ENCODE data around the gene ZC3HAV1L. TPM values are rescaled to one million over a fixed set of nuclear protein-coding genes. Genes with fewer than 3 reads are reported as not detected.

Gene ZC3HAV1L
- total and polyA plus RNA-seq, 2 experiments from 2014 or later, result 2.0 to 11.3 TPM

DNA sequence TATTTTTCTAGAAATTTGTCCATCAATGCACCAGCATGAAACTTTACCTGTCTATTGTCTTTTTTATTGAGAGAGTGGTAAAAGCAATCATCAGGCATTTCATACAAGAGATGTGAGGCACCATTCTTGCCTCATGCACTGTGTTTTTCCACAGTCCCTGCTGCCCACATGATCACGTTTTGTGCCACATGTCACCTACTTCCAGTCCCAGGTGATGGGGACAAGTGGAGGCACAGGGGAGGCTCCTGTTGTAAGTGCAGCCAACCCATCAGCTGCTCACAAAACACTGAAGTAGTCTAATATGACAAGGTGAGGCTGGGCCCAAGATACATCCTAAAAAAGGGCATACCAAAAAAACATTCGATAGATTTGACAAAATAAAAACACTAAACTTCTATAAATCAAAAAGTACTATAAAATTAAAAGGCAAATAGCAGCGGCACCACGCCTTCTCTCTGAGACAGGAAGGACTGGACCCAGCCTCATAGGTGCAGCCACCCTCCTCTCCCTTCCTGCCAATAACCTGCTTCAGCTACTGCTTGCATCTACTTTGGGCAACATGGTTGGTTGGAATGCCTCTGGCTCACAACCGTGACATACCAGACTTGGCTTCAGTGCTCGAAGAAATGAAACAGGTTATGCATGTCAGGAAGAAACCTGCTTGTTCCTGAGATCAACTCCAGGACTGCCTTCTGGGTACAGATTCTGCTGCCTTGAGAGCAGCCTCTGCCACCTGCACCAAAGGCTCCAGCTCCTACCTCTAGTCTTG is 2.3 kb downstream of the ZC3HAV1L start:
- Mint-ChIP-seq H3K4me1 (peaks cover 22% of the 10 kb centered on the region), H3K27ac (no peak overlapping the region), H3K27me3 (ENCODE audit: insufficient read depth, low read depth, poor library complexity) (peaks cover 13% of the 10 kb centered on the region), H3K9me3 (no peaks in the 10 kb centered on the region), H3K36me3 (ENCODE audit: low read depth) (peaks cover 39% of the 10 kb centered on the region), H3K4me3 (no peak overlapping the region)
- peaks cover 13% of the 10 kb centered on the region for H3K4me1 ChIP-seq (ENCODE audit: insufficient read depth)
- no peaks in the 10 kb centered on the region for H4K20me1 ChIP-seq (replicated peaks; ENCODE audit: insufficient read depth)
- H2AFZ ChIP-seq, result no peak overlapping the region
- no peaks in the 10 kb centered on the region for H3K79me2 ChIP-seq (replicated peaks; ENCODE audit: insufficient read depth)
- no peak for ATAC-seq
- no peak overlapping the region for H3K4me3 ChIP-seq
- peaks cover 3% of the 10 kb centered on the region; the same call in 1 of the 2 replicates for H3F3A ChIP-seq (replicated peaks; ENCODE audit: low read depth)
- no peaks in the 10 kb centered on the region for H3K27me3 ChIP-seq (ENCODE audit: insufficient read depth)
- no peaks in the 10 kb centered on the region for H3K9me2 ChIP-seq (ENCODE audit: insufficient read depth)
- DNase-seq (ENCODE audit: low spot score), result no peak
- H3K4me2 ChIP-seq, result no peak overlapping the region
- H3K36me3 ChIP-seq (ENCODE audit: insufficient read depth), result no peaks in the 10 kb centered on the region; the same call in 1 of the 2 replicates
- no peak overlapping the region for H3K27ac ChIP-seq (ENCODE audit: low read depth)
- TF ChIP-seq STAT1 (IDR thresholded peaks at IDR 0.05; ENCODE audit: unreplicated experiment), result no peak
- no peak for TF ChIP-seq POLR2AphosphoS5 (IDR thresholded peaks at IDR 0.05; ENCODE audit: low read depth)
- no peak for TF ChIP-seq JUNB (IDR thresholded peaks at IDR 0.05; ENCODE audit: unreplicated experiment)
- TF ChIP-seq ZNF331 (CRISPR knock-in tag; IDR thresholded peaks at IDR 0.05; ENCODE audit: low read depth), result no peak
- TF ChIP-seq ZNF114 (CRISPR knock-in tag; IDR thresholded peaks at IDR 0.05), result no peak

DNA sequence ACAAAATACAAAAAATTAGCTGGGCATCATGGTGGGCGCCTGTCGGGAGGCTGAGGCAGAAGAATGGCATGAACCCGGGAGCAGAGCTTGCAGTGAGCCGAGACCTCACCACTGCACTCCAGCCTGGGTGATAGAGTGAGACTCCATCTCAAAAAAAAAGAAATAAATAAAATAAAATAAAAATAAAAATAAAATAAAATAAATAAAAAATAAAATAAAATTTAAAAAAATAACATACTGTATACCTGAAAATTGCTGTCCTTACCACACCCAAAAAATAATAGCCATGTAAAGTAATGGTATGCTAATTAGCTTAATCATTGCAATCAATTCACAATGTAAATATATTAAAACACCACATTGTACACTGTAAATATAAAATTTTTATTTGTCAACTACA is 3.4 kb downstream of the ZC3HAV1L start:
- TF ChIP-seq, protein P1, sequence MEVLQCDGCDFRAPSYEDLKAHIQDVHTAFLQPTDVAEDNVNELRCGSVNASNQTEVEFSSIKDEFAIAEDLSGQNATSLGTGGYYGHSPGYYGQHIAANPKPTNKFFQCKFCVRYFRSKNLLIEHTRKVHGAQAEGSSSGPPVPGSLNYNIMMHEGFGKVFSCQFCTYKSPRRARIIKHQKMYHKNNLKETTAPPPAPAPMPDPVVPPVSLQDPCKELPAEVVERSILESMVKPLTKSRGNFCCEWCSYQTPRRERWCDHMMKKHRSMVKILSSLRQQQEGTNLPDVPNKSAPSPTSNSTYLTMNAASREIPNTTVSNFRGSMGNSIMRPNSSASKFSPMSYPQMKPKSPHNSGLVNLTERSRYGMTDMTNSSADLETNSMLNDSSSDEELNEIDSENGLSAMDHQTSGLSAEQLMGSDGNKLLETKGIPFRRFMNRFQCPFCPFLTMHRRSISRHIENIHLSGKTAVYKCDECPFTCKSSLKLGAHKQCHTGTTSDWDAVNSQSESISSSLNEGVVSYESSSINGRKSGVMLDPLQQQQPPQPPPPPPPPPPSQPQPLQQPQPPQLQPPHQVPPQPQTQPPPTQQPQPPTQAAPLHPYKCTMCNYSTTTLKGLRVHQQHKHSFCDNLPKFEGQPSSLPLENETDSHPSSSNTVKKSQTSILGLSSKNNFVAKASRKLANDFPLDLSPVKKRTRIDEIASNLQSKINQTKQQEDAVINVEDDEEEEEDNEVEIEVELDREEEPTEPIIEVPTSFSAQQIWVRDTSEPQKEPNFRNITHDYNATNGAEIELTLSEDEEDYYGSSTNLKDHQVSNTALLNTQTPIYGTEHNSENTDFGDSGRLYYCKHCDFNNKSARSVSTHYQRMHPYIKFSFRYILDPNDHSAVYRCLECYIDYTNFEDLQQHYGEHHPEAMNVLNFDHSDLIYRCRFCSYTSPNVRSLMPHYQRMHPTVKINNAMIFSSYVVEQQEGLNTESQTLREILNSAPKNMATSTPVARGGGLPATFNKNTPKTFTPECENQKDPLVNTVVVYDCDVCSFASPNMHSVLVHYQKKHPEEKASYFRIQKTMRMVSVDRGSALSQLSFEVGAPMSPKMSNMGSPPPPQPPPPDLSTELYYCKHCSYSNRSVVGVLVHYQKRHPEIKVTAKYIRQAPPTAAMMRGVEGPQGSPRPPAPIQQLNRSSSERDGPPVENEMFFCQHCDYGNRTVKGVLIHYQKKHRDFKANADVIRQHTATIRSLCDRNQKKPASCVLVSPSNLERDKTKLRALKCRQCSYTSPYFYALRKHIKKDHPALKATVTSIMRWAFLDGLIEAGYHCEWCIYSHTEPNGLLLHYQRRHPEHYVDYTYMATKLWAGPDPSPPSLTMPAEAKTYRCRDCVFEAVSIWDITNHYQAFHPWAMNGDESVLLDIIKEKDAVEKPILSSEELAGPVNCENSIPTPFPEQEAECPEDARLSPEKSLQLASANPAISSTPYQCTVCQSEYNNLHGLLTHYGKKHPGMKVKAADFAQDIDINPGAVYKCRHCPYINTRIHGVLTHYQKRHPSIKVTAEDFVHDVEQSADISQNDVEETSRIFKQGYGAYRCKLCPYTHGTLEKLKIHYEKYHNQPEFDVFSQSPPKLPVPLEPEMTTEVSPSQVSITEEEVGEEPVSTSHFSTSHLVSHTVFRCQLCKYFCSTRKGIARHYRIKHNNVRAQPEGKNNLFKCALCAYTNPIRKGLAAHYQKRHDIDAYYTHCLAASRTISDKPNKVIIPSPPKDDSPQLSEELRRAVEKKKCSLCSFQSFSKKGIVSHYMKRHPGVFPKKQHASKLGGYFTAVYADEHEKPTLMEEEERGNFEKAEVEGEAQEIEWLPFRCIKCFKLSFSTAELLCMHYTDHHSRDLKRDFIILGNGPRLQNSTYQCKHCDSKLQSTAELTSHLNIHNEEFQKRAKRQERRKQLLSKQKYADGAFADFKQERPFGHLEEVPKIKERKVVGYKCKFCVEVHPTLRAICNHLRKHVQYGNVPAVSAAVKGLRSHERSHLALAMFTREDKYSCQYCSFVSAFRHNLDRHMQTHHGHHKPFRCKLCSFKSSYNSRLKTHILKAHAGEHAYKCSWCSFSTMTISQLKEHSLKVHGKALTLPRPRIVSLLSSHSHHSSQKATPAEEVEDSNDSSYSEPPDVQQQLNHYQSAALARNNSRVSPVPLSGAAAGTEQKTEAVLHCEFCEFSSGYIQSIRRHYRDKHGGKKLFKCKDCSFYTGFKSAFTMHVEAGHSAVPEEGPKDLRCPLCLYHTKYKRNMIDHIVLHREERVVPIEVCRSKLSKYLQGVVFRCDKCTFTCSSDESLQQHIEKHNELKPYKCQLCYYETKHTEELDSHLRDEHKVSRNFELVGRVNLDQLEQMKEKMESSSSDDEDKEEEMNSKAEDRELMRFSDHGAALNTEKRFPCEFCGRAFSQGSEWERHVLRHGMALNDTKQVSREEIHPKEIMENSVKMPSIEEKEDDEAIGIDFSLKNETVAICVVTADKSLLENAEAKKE (CRISPR knock-in tag; IDR thresholded peaks at IDR 0.05), result no peak
- no peak for TF ChIP-seq ZNF114 (CRISPR knock-in tag; IDR thresholded peaks at IDR 0.05)
- TF ChIP-seq, protein P2, sequence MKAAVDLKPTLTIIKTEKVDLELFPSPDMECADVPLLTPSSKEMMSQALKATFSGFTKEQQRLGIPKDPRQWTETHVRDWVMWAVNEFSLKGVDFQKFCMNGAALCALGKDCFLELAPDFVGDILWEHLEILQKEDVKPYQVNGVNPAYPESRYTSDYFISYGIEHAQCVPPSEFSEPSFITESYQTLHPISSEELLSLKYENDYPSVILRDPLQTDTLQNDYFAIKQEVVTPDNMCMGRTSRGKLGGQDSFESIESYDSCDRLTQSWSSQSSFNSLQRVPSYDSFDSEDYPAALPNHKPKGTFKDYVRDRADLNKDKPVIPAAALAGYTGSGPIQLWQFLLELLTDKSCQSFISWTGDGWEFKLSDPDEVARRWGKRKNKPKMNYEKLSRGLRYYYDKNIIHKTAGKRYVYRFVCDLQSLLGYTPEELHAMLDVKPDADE (IDR thresholded peaks at IDR 0.05), result no peak
- TF ChIP-seq, protein P3, sequence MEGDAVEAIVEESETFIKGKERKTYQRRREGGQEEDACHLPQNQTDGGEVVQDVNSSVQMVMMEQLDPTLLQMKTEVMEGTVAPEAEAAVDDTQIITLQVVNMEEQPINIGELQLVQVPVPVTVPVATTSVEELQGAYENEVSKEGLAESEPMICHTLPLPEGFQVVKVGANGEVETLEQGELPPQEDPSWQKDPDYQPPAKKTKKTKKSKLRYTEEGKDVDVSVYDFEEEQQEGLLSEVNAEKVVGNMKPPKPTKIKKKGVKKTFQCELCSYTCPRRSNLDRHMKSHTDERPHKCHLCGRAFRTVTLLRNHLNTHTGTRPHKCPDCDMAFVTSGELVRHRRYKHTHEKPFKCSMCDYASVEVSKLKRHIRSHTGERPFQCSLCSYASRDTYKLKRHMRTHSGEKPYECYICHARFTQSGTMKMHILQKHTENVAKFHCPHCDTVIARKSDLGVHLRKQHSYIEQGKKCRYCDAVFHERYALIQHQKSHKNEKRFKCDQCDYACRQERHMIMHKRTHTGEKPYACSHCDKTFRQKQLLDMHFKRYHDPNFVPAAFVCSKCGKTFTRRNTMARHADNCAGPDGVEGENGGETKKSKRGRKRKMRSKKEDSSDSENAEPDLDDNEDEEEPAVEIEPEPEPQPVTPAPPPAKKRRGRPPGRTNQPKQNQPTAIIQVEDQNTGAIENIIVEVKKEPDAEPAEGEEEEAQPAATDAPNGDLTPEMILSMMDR (conservative IDR thresholded peaks at IDR 0.05; ENCODE audit: low read depth in 2 of 2), result no peak
- no peak for TF ChIP-seq POLR2AphosphoS5 (IDR thresholded peaks at IDR 0.05; ENCODE audit: low read depth)
- no peak for TF ChIP-seq ZNF331 (CRISPR knock-in tag; IDR thresholded peaks at IDR 0.05; ENCODE audit: low read depth)
- no peak for TF ChIP-seq EZH2 (IDR thresholded peaks at IDR 0.05; ENCODE audit: low read depth, unreplicated experiment)
- TF ChIP-seq STAT1 (IDR thresholded peaks at IDR 0.05; ENCODE audit: unreplicated experiment), result no peak
- no peak for DNase-seq (ENCODE audit: low spot score)
- Histone ChIP-seq H3K27me3 (ENCODE audit: insufficient read depth) (no peaks in the 10 kb centered on the region), H3K4me2 (no peak overlapping the region), H3F3A (replicated peaks; ENCODE audit: low read depth) (peaks cover 3% of the 10 kb centered on the region; the same call in 1 of the 2 replicates), H3K36me3 (ENCODE audit: insufficient read depth) (peaks cover 4% of the 10 kb centered on the region), H3K4me1 (ENCODE audit: insufficient read depth) (peaks cover 2% of the 10 kb centered on the region), H3K79me2 (replicated peaks; ENCODE audit: insufficient read depth) (no peaks in the 10 kb centered on the region), H3K9me2 (ENCODE audit: insufficient read depth) (no peaks in the 10 kb centered on the region), H3K27ac (ENCODE audit: low read depth) (no peak overlapping the region), H2AFZ (no peak overlapping the region), H4K20me1 (replicated peaks; ENCODE audit: insufficient read depth) (no peaks in the 10 kb centered on the region), H3K4me3 (no peak overlapping the region)
- ATAC-seq, result no peak
- Mint-ChIP-seq H3K4me1 (peaks cover 13% of the 10 kb centered on the region), H3K36me3 (ENCODE audit: low read depth) (peaks cover 43% of the 10 kb centered on the region), H3K27ac (no peak overlapping the region), H3K27me3 (ENCODE audit: insufficient read depth, low read depth, poor library complexity) (peaks cover 13% of the 10 kb centered on the region), H3K9me3 (no peaks in the 10 kb centered on the region), H3K4me3 (no peak overlapping the region)

All from GM23338 (cell line).